ENCODE measurements around the gene TMEM139.

Gene TMEM139

DNA sequence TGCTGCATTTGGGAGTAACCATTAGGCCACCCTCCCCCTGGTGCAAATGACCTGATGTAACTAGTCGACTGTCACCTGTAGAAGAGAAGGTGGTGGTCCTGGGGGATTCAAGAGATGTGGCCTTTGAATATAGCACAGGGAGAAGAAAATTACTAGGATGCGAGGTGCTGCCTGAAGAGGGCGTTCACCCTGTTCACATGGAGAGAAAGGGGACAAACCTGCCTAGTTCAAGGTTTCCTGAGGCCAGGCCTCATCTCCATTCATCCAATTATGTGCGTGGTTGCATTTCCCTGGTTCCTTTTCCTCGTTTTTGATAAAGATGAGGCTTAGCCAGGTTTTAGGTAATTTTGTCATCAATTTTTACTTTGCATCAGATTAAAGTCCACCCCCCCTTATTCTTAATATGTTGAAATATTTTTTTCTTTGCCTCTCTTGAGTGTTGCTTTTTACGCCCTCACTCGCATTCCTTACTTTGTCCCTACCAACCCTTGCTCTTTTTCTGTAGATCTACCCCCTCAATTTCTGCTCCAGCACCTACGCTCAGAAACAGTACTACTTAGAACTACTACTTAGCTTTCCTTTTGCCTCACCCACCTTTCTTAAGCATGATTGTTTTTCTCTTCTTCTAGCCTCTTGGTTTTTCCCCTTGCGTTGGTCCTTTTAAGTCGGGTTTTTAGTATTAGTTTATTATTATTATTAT is 44.9 kb downstream of the TMEM139 start:
- no peak for DNase-seq

DNA sequence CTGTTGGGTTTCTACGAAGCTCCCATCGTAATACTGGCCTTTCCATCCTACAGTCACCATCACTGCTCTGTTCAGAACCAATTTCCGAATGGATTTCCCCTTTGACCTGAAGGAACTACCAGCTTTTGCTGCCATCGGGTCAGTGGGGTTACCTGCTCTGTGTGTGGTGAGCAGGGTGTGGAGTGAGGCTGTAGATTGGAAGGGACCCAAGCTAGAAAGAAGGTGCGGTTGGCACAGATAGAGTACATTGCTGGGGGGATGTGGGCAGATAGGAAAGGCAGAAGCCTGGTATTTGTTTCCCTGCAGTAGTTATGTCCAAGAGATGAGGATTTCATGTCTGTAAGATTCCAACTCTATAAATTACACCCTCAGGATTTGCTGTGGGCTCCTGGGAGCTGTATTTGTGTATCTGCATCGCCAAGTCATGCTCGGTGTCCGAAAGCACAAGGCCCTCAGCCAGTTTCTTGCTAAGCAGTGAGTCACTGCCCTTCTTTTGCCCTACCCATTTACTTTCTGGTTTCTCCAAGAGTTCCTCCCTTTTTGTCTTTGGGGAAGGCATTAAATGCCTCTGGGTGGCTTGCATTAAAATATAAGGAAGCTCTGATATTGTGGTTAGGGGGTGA is 46.5 kb downstream of the TMEM139 start:
- DNase-seq: peak; percentile 74

DNA sequence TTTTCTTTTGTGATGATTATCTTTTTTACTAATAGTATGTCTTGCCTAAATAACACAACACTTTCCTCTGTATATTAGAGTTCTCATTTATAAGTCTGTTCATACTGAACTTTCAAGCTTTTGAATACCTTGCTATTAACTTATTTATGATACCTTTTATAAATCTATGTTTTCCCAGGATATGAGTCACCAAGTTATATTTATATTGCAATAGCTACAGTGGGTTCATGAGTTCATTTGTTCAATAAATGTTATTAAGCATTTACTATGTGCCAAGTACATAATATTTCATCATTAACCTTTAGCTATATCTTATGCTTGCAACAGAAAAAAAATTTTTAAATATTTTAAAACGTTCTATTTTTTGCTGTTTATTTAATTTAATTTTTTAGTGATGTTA is 49.5 kb downstream of the TMEM139 start:
- no peak for DNase-seq

DNA sequence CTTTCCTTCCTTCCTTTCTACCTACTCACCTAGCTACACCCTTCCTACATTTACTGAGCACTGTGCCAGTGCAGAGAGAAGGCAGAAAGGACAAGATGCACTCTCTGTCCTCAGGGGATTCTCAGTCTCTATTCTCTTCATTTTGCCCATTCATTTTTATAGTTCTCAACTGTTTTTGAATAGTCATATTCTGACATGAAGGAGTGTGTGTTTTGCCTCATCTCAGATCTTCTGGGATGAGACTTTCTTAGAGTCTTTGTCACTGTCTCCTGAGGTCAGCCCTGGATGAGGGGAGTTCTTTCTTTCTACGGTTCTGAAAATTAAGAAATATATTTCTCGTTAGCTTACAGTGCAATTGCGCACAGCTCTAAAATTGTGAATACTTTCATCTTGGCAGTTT is 52.5 kb downstream of the TMEM139 start:
- no peak for DNase-seq

All from fibroblast of skin of scalp (primary cell).